OCI-LY7 (cell line): ENCODE results near the gene SMPDL3A. TPM values are rescaled to one million over a fixed set of nuclear protein-coding genes. Genes with fewer than 3 reads are reported as not detected.

Experiments
- BruUV-seq: library from RNA; stranded (reverse); fragments of 400-500 nt; replicated peaks from 2 replicates; lab custom pipeline; 2021; lab: Mats Ljungman, UMichigan
- CTCF ChIA-PET: fragments of 300-600 bp; sonication (Branson Sonifier 250); formaldehyde crosslinking; loops from one replicate; lab custom pipeline; 2022; ENCODE audit warnings: antibody characterized with exemption; ENCODE audit not compliant: unreplicated experiment; lab: Charles Lee
- POLR2A ChIA-PET: fragments of 300-600 bp; sonication (Branson Sonifier 250); formaldehyde crosslinking; loops from one replicate; lab custom pipeline; 2022; ENCODE audit warnings: antibody characterized with exemption; lab: Charles Lee
- DNase-seq: peaks from one replicate; pipeline ENCODE4 v3.0.0-alpha.2; 2015; ENCODE audit warnings: low spot score
- H2AFZ ChIP-seq: fragments of 200-600 bp; sonication (generic), shearing (Covaris generic); 2 replicates; pipeline ENCODE4 v1.6.1; 2014; ENCODE audit warnings: mild to moderate bottlenecking, antibody characterized with exemption, low read length, moderate library complexity
- H3K27ac ChIP-seq: fragments of 200-600 bp; sonication (generic); 2 replicates; pipeline ENCODE4 v1.5.1; 2014; ENCODE audit warnings: mixed run types, low read depth, mild to moderate bottlenecking, moderate library complexity, low read length, inconsistent platforms; ENCODE audit not compliant: poor library complexity, severe bottlenecking
- H3K36me3 ChIP-seq: fragments of 200-600 bp; sonication (generic); 2 replicates; pipeline ENCODE4 v1.6.1; 2014; ENCODE audit warnings: mild to moderate bottlenecking, antibody characterized with exemption, low read length, moderate library complexity, mixed read lengths; ENCODE audit not compliant: insufficient read depth
- H3K4me1 ChIP-seq: fragments of 200-600 bp; sonication (generic); 2 replicates; pipeline ENCODE4 v1.5.1; 2014; ENCODE audit warnings: mild to moderate bottlenecking, low read length; ENCODE audit not compliant: insufficient read depth, poor library complexity, severe bottlenecking
- H3K4me2 ChIP-seq: fragments of 200-600 bp; sonication (generic); 2 replicates; pipeline ENCODE4 v1.6.1; 2014; ENCODE audit warnings: mild to moderate bottlenecking, low read length
- H3K4me3 ChIP-seq: fragments of 200-600 bp; sonication (generic); 2 replicates; pipeline ENCODE4 v1.5.1; 2014; ENCODE audit warnings: mild to moderate bottlenecking, low read depth, low read length; ENCODE audit not compliant: poor library complexity, severe bottlenecking
- H3K79me2 ChIP-seq: fragments of 200-600 bp; sonication (generic); 2 replicates; pipeline ENCODE4 v1.6.1; 2016; ENCODE audit warnings: low read depth, mild to moderate bottlenecking, low read length, moderate library complexity, mixed read lengths; ENCODE audit not compliant: insufficient read depth
- H3K9me2 ChIP-seq: fragments of 200-600 bp; sonication (generic); 2 replicates; pipeline ENCODE4 v1.6.1; 2016; ENCODE audit warnings: mild to moderate bottlenecking, low read length, mixed read lengths; ENCODE audit not compliant: insufficient read depth
- H3K9me3 ChIP-seq: fragments of 200-600 bp; sonication (generic); 2 replicates; pipeline ENCODE4 v1.6.1; 2014; ENCODE audit warnings: mild to moderate bottlenecking, mixed run types, low read length, mixed read lengths
- H4K20me1 ChIP-seq: fragments of 200-600 bp; sonication (generic); 2 replicates; pipeline ENCODE4 v1.6.1; 2014; ENCODE audit warnings: mild to moderate bottlenecking, antibody characterized with exemption, low read length, moderate library complexity, mixed read lengths; ENCODE audit not compliant: insufficient read depth
- CTCF ChIP-seq: fragments of 200-600 bp; sonication (generic); conservative IDR thresholded peaks from 2 replicates; pipeline ENCODE4 v1.5.1; 2014; ENCODE audit warnings: mild to moderate bottlenecking, antibody characterized with exemption, low read length, moderate library complexity, mixed read lengths
- EZH2phosphoT487 ChIP-seq: fragments of 200-600 bp; sonication (generic); IDR thresholded peaks from 2 replicates; pipeline ENCODE4 v1.6.1; 2018; ENCODE audit warnings: low read depth, borderline replicate concordance, mild to moderate bottlenecking, mixed run types, antibody characterized with exemption, low read length, moderate library complexity, mixed read lengths
- intact Hi-C: fragments of 100-400 bp; cut with micrococcal nuclease; formaldehyde crosslinking; loops from one replicate; pipeline ENCODE4 v1.10.0; 2022; ENCODE audit not compliant: unreplicated experiment
- total RNA-seq, 2 experiments: library from RNA; depleted of rRNA in 1 of 2; stranded (reverse); fragments of >200 nt in 1 of 2; shearing (Covaris generic) in 1 of 2; gene quantifications; 2 replicates each; pipeline ENCODE4 v1.2.3, GENCODE V29; 2014 to 2022

Gene SMPDL3A
- total RNA-seq, 2 experiments from 2014 or later: not detected

- no peaks in the 10 kb centered on the region for H3K36me3 ChIP-seq
- POLR2A ChIA-PET: no interaction called here
- H2AFZ ChIP-seq: no peak overlapping the region
- no peak overlapping the region for H3K4me3 ChIP-seq
- TF ChIP-seq EZH2phosphoT487: no peak
- no peak for DNase-seq
- intact Hi-C loops: no loop called here
- H3K27ac ChIP-seq: no peak overlapping the region
- H3K4me1 ChIP-seq: no peaks in the 10 kb centered on the region
- no peaks in the 10 kb centered on the region for H3K9me3 ChIP-seq
- H3K9me2 ChIP-seq: no peaks in the 10 kb centered on the region
- H3K4me2 ChIP-seq: no peak overlapping the region
- CTCF ChIA-PET: no interaction called here
- no TSS peak for BruUV-seq
- no peaks in the 10 kb centered on the region for H4K20me1 ChIP-seq
- no peaks in the 10 kb centered on the region for H3K79me2 ChIP-seq
These were observed 17.2 kb downstream of the SMPDL3A start for GRCh38 chr6:122806291-122806690.

GRCh38 chr6:122808121-122808885 is 19.2 kb downstream of the SMPDL3A start:
- Histone ChIP-seq H3K4me2 (no peak overlapping the region), H4K20me1 (no peaks in the 10 kb centered on the region), H3K27ac (no peak overlapping the region), H3K4me1 (no peaks in the 10 kb centered on the region), H3K4me3 (no peak overlapping the region), H3K36me3 (no peaks in the 10 kb centered on the region), H3K79me2 (no peaks in the 10 kb centered on the region), H2AFZ (no peak overlapping the region), H3K9me3 (no peaks in the 10 kb centered on the region), H3K9me2 (no peaks in the 10 kb centered on the region)
- DNase-seq: no peak
- POLR2A ChIA-PET: interaction anchor here (0.6 kb wide), 1 partner anchor 1501 kb away, joined by 3 read pairs; no protein-coding TSS in a partner anchor
- intact Hi-C loops: no loop called here
- CTCF ChIA-PET: no interaction called here
- BruUV-seq: no TSS peak
- no peak for TF ChIP-seq EZH2phosphoT487
- TF ChIP-seq CTCF: no peak

GRCh38 chr6:122809001-122809400 is 19.9 kb downstream of the SMPDL3A start:
- H3K4me3 ChIP-seq: no peak overlapping the region
- CTCF ChIA-PET: no interaction called here
- intact Hi-C loops: no loop called here

More at GRCh38 chr6:122809001-122809400, 19.9 kb downstream of the SMPDL3A start:
- no peaks in the 10 kb centered on the region for H3K79me2 ChIP-seq
- H2AFZ ChIP-seq: no peak overlapping the region
- H3K4me2 ChIP-seq: no peak overlapping the region
- no peaks in the 10 kb centered on the region for H3K36me3 ChIP-seq
- TF ChIP-seq CTCF (no peak), EZH2phosphoT487 (no peak)
- no peaks in the 10 kb centered on the region for H3K9me3 ChIP-seq
- H3K9me2 ChIP-seq: no peaks in the 10 kb centered on the region
- H3K27ac ChIP-seq: no peak overlapping the region
- no TSS peak for BruUV-seq
- POLR2A ChIA-PET: no interaction called here
- H4K20me1 ChIP-seq: no peaks in the 10 kb centered on the region
- no peaks in the 10 kb centered on the region for H3K4me1 ChIP-seq
- no peak for DNase-seq
